IgD-negative memory B cell (primary cell): ENCODE measurements around the gene BAZ1B. TPM values are rescaled to one million over a fixed set of nuclear protein-coding genes. Genes with fewer than 3 reads are reported as not detected.
"Not testable (repeated sequence)": the region's sequence is repeated elsewhere in the genome, so short reads cannot be mapped to it uniquely, and the experiment has no call there.

Experiments used
- H3K27ac Mint-ChIP-seq, 3 donors: one replicate each; pipeline ENCODE4 v1.8.0; 2020 to 2022; ENCODE audit warnings: mild to moderate bottlenecking in 3 of 3, mixed read lengths in 3 of 3, moderate library complexity in 1 of 3
- H3K27me3 Mint-ChIP-seq: one replicate; pipeline ENCODE4 v1.8.0; 2021; ENCODE audit warnings: mixed read lengths
- H3K36me3 Mint-ChIP-seq: one replicate; pipeline ENCODE4 v1.8.0; 2020; ENCODE audit warnings: mild to moderate bottlenecking, mixed read lengths
- H3K4me1 Mint-ChIP-seq, 3 donors: one replicate each; pipeline ENCODE4 v1.8.0; 2020 to 2022; ENCODE audit warnings: mixed read lengths in 3 of 3, mild to moderate bottlenecking in 1 of 3
- H3K4me3 Mint-ChIP-seq, 4 donors: one replicate each; pipeline ENCODE4 v1.8.0; 2020 to 2022; ENCODE audit warnings: mild to moderate bottlenecking in 4 of 4, mixed read lengths in 4 of 4, moderate library complexity in 3 of 4
- H3K9me3 Mint-ChIP-seq, 3 donors: one replicate each; pipeline ENCODE4 v1.8.0; 2020 to 2021; ENCODE audit warnings: mixed read lengths in 3 of 3, mild to moderate bottlenecking in 1 of 3
- polyA plus RNA-seq: library from polyadenylated mRNA; unstranded; fragments of 300-500 nt; fragmentation: Illumina TruSeq; gene quantifications from one replicate; pipeline ENCODE4 v1.2.3, GENCODE V29; 2021

Gene BAZ1B
- polyA plus RNA-seq, 1 donor from 2014 or later: 22.4 TPM

GRCh38 chr7:73556208-73557107 is 34.4 kb upstream of the BAZ1B start:
- H3K4me1 Mint-ChIP-seq: peaks cover 17 to 29% (median 19%) of the 10 kb centered on the region in 3 donors
- H3K36me3 Mint-ChIP-seq: peaks cover 2% of the 10 kb centered on the region
- peaks cover 2% of the 10 kb centered on the region for H3K27me3 Mint-ChIP-seq

GRCh38 chr7:73555411-73555982 is 33.4 kb upstream of the BAZ1B start:
- Mint-ChIP-seq H3K36me3 (peaks cover 2% of the 10 kb centered on the region), H3K27ac (peak overlapping the region; percentile 18 to 88 (median 84))

More at GRCh38 chr7:73556208-73557107, 34.4 kb upstream of the BAZ1B start:
- peak overlapping the region; percentile 86 to 94 (median 92) for H3K4me3 Mint-ChIP-seq
- peak overlapping the region; percentile 76 to 90 (median 84) for H3K27ac Mint-ChIP-seq
- no peaks in the 10 kb centered on the region for H3K9me3 Mint-ChIP-seq

DNA sequence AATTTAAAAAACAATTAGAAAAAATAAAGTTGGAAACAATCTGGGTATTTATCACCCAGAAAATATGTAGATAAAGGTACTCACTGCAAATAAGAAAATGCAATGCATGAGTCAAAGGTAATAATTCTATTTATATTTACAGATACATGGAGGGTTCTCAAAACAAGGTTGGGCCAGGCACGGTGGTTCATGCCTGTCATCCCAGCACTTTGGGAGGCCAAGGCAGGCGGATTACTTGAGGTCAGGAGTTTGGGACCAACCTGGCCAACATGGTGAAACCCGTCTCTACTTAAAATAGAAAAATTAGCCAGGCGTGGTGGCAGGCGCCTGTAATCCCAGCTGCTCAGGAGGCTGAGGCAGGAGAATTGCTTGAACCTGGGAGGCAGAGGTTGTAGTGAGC is 28.0 kb upstream of the BAZ1B start:
- not testable (repeated sequence) for H3K27ac Mint-ChIP-seq, H3K36me3 Mint-ChIP-seq, H3K9me3 Mint-ChIP-seq, H3K27me3 Mint-ChIP-seq, H3K4me3 Mint-ChIP-seq
- peaks cover 4 to 18% (median 11%) of the 10 kb centered on the region in 3 donors for H3K4me1 Mint-ChIP-seq

More at GRCh38 chr7:73555411-73555982, 33.4 kb upstream of the BAZ1B start:
- no peaks in the 10 kb centered on the region for H3K9me3 Mint-ChIP-seq
- peaks cover 2% of the 10 kb centered on the region for H3K27me3 Mint-ChIP-seq
- H3K4me3 Mint-ChIP-seq: peak overlapping the region; percentile 86 to 94 (median 92)
- H3K4me1 Mint-ChIP-seq: peaks cover 17 to 28% (median 19%) of the 10 kb centered on the region in 3 donors

DNA sequence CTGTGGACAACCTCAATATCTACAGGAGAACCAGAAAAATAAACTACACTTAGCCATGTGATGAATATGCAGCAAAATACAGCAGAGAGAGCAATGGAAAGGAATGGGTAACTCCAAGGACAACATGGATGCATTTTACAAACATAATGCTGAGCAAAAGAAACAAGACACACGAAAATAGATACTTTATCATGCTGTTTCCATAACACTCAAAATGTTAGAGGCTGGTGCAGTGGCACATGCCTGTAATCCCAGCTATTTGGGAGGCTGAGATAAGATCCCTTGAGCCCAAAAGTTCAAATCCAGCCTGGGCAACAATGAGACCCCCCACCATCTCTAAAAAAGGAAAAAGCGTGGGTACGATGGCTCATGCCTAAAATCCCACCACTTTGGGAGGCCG is 27.1 kb upstream of the BAZ1B start:
- H3K4me1 Mint-ChIP-seq: peaks cover 4 to 15% (median 11%) of the 10 kb centered on the region in 3 donors
- peaks cover 2% of the 10 kb centered on the region for H3K36me3 Mint-ChIP-seq
- H3K4me3 Mint-ChIP-seq: no peak overlapping the region

DNA sequence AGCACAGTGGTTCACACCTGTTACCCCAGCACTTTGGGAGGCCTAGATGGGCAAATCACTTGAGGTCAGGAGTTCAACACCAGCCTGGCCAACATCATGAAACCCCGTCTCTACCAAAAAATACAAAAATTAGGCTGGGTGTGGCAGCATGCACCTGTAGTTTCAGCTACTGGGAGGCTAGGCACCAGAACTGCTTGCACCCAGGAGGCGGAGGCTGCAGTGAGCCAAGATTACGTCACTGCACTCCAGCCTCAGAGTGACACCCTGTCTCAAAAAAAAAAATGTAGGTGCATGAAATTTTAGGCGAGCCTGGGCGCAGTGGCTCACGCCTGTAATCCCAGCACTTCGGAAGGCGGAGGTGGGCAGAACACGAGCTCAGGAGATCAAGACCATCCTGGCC is 25.7 kb upstream of the BAZ1B start:
- H3K27me3 Mint-ChIP-seq: no peaks in the 10 kb centered on the region
- H3K36me3 Mint-ChIP-seq: no peaks in the 10 kb centered on the region
- H3K4me3 Mint-ChIP-seq: no peak overlapping the region
- H3K9me3 Mint-ChIP-seq: no peaks in the 10 kb centered on the region
- H3K4me1 Mint-ChIP-seq: peaks cover 4 to 16% (median 11%) of the 10 kb centered on the region in 3 donors
- H3K27ac Mint-ChIP-seq: peak overlapping the region in 1 of 3 donors; percentile 86

More for the DNA sequence above, 27.1 kb upstream of the BAZ1B start:
- no peaks in the 10 kb centered on the region for H3K27me3 Mint-ChIP-seq
- H3K27ac Mint-ChIP-seq: no peak overlapping the region
- no peaks in the 10 kb centered on the region for H3K9me3 Mint-ChIP-seq

GRCh38 chr7:73544678-73545077 is 22.6 kb upstream of the BAZ1B start:
- Mint-ChIP-seq H3K4me1 (peaks cover 4 to 14% (median 10%) of the 10 kb centered on the region in 3 donors), H3K36me3 (peaks cover 2% of the 10 kb centered on the region), H3K27me3 (no peaks in the 10 kb centered on the region), H3K9me3 (no peaks in the 10 kb centered on the region), H3K4me3 (no peak overlapping the region), H3K27ac (no peak overlapping the region)

DNA sequence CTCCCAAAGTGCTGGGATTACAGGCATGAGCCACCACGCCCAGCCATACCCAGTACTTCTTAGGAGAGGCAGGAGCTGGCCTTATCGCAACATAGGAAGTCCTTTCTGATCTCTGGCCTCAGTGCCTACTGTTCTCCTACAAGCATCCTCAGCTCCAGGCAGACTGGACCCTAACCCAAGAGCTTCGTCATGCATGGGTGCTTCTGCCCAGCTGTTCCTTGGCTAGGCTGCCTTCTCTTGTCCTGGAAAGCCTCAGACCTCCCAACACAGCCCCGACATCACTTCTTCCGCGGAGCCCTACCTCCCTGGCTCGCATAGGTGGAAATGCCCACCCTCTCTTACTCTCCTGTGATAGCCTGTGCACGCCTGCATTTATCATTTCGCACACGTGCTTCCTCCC is 19.6 kb upstream of the BAZ1B start:
- no peak overlapping the region for H3K27ac Mint-ChIP-seq

DNA sequence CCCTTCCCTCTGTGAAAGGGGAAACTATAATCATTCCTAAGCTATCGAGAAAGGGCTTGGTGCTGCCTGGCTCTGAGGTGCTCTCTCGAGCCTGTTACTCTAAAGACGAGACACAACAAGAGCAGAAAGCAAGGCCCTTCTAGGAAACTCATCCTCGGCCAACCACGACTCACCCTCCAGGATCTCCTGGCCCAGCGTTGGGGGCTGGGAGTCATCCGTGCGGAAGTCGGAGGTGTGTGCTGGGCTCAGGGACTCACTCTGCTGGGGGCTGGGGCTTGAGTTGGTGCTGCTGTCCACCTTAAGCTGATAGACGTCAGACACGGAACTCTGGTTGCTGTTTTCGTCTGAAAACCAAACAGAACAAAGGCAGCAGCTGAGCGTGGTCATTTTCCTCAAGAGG is 17.6 kb upstream of the BAZ1B start:
- Mint-ChIP-seq H3K36me3 (peaks cover 4% of the 10 kb centered on the region), H3K4me3 (no peak overlapping the region), H3K27me3 (no peaks in the 10 kb centered on the region), H3K9me3 (no peaks in the 10 kb centered on the region), H3K4me1 (peaks cover 0 to 6% (median 3%) of the 10 kb centered on the region in 3 donors), H3K27ac (no peak overlapping the region)

More for the DNA sequence above, 19.6 kb upstream of the BAZ1B start:
- no peaks in the 10 kb centered on the region for H3K27me3 Mint-ChIP-seq
- peaks cover 3% of the 10 kb centered on the region for H3K36me3 Mint-ChIP-seq
- H3K9me3 Mint-ChIP-seq: no peaks in the 10 kb centered on the region
- peak overlapping the region in 1 of 4 donors; percentile 67 for H3K4me3 Mint-ChIP-seq
- peaks cover 0 to 7% (median 6%) of the 10 kb centered on the region in 3 donors for H3K4me1 Mint-ChIP-seq

GRCh38 chr7:73538510-73538909 is 16.4 kb upstream of the BAZ1B start:
- H3K9me3 Mint-ChIP-seq, H3K4me3 Mint-ChIP-seq, H3K36me3 Mint-ChIP-seq, H3K27ac Mint-ChIP-seq, H3K27me3 Mint-ChIP-seq, H3K4me1 Mint-ChIP-seq: not testable (repeated sequence)

- Mint-ChIP-seq H3K9me3 (no peaks in the 10 kb centered on the region), H3K27ac (no peak overlapping the region), H3K36me3 (peaks cover 4% of the 10 kb centered on the region), H3K27me3 (no peaks in the 10 kb centered on the region), H3K4me3 (no peak overlapping the region), H3K4me1 (peaks cover 0 to 3% (median 0%) of the 10 kb centered on the region in 3 donors)
These were observed 15.0 kb upstream of the BAZ1B start for GRCh38 chr7:73537051-73537450.

DNA sequence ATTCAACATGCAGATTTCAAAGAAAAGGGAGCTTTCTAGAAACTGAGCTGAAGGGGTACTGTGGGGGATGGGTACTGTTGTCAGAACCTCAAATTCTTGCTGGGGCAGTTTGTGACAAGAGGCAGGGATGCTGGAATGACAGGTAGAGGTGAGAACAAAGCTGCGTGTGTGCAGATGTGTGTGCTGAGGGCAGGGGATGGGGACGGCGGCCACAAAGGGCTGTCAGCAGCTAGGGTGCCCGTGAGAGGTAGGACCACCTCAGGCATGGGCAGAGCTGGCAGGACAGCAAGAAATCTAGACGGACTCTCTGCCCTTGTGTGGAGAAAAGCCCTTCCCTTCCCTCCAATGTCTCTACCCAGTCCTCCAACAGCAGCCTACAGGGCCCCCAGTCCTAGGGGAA is 14.4 kb upstream of the BAZ1B start:
- no peaks in the 10 kb centered on the region for H3K27me3 Mint-ChIP-seq
- H3K27ac Mint-ChIP-seq: peak overlapping the region in 2 of 3 donors; percentile 23 to 74
- peaks cover 2% of the 10 kb centered on the region for H3K36me3 Mint-ChIP-seq
- H3K4me1 Mint-ChIP-seq: peaks cover 0 to 2% (median 0%) of the 10 kb centered on the region in 3 donors
- H3K4me3 Mint-ChIP-seq: no peak overlapping the region
- no peaks in the 10 kb centered on the region for H3K9me3 Mint-ChIP-seq

DNA sequence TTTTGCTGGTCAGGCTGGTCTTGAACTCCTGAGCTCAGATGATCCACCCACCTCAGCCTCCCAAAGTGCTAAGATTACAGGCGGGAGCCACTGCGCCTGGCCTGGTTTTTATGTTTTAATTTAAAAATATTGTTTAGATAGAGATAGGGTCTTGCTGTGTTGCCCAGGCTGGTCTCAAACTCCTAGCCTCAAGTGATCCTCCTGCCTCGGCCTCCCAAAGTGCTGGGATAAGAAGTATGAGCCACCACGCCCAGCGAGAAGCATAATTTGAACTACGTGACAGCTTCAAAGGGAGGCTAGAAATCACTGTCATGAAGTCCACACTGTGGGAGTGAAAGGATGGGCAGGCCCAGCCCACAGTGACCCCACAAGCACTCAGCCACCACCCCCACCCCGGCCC is 13.8 kb upstream of the BAZ1B start:
- not testable (repeated sequence) for H3K36me3 Mint-ChIP-seq, H3K27me3 Mint-ChIP-seq, H3K9me3 Mint-ChIP-seq, H3K4me1 Mint-ChIP-seq, H3K4me3 Mint-ChIP-seq
- peak overlapping the region in 1 of 3 donors; percentile 74 for H3K27ac Mint-ChIP-seq

DNA sequence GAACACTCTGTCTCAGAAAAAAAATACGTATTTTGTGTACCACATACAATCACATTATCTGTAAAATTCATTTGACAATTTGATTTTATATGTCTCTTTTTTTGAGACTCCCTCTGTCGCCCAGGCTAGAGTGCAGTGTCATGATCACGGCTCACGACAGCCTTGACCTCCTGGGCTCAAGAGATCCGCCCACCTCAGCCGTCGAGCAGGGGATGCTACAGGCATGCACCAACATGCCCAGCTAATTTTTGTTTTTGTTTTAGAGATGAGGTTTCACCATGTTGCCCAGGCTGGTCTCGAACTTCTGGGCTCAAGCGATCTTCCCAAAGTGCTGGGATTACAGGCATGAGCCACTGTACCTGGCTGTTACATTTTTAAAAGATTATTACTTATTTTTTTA is 11.6 kb upstream of the BAZ1B start:
- no peak overlapping the region for H3K27ac Mint-ChIP-seq

GRCh38 chr7:73532224-73532623 is 10.1 kb upstream of the BAZ1B start:
- Mint-ChIP-seq H3K4me3 (no peak overlapping the region), H3K27me3 (no peaks in the 10 kb centered on the region), H3K27ac (no peak overlapping the region), H3K9me3 (no peaks in the 10 kb centered on the region), H3K36me3 (peaks cover 2% of the 10 kb centered on the region), H3K4me1 (peaks cover 3 to 8% (median 6%) of the 10 kb centered on the region in 3 donors)

More for the DNA sequence above, 11.6 kb upstream of the BAZ1B start:
- Mint-ChIP-seq H3K4me3 (no peak overlapping the region), H3K4me1 (peaks cover 0 to 2% (median 0%) of the 10 kb centered on the region in 3 donors), H3K27me3 (no peaks in the 10 kb centered on the region), H3K36me3 (peaks cover 2% of the 10 kb centered on the region), H3K9me3 (no peaks in the 10 kb centered on the region)

- Mint-ChIP-seq H3K4me1 (peaks cover 6 to 15% (median 12%) of the 10 kb centered on the region in 3 donors), H3K4me3 (no peak overlapping the region), H3K36me3 (no peaks in the 10 kb centered on the region), H3K27me3 (no peaks in the 10 kb centered on the region), H3K9me3 (no peaks in the 10 kb centered on the region), H3K27ac (peak overlapping the region in 1 of 3 donors; percentile 26)
These were observed 8.7 kb upstream of the BAZ1B start for GRCh38 chr7:73530800-73531199.
